Measurements from ENCODE around the gene CCDC54.

- TF ChIP-seq CTCF (IDR thresholded peaks at IDR 0.05; ENCODE audit: low read length) (no peak), EZH2 (IDR thresholded peaks at IDR 0.05; ENCODE audit: borderline replicate concordance, low read length) (no peak)
Measured at GRCh38 chr3:107382631-107383030, 5.4 kb downstream of the CCDC54 start.

Measured in OCI-LY1 (cell line).